NK-92 (cell line): ENCODE results near the gene CERK.

Experiments
- DNase-seq: peaks from one replicate; lab custom pipeline; 2025; ENCODE audit not compliant: unreplicated experiment; lab: John Stamatoyannopoulos, UW

CERK gene

GRCh38 chr22:46664301-46664855 is 73.7 kb downstream of the CERK start:
- DNase-seq, result no peak

- DNase-seq, result no peak
These were observed 74.5 kb downstream of the CERK start for GRCh38 chr22:46663436-46664100.

- no peak for DNase-seq
These were observed 75.1 kb downstream of the CERK start for GRCh38 chr22:46663001-46663400.

- no peak for DNase-seq
These were observed 75.8 kb downstream of the CERK start for GRCh38 chr22:46662226-46662625.

GRCh38 chr22:46661221-46661851 is 76.7 kb downstream of the CERK start:
- DNase-seq, result no peak

GRCh38 chr22:46660604-46661201 is 77.3 kb downstream of the CERK start:
- no peak for DNase-seq

GRCh38 chr22:46659791-46660186 is 78.3 kb downstream of the CERK start:
- DNase-seq, result no peak

- no peak for DNase-seq
These were observed 78.8 kb downstream of the CERK start for GRCh38 chr22:46659059-46659790.

- no peak for DNase-seq
These were observed 79.8 kb downstream of the CERK start for GRCh38 chr22:46657996-46658947.

- DNase-seq, result no peak
These were observed 80.4 kb downstream of the CERK start for GRCh38 chr22:46657655-46657953.

- no peak for DNase-seq
These were observed 81.0 kb downstream of the CERK start for GRCh38 chr22:46656856-46657654.

GRCh38 chr22:46655861-46656608 is 82.0 kb downstream of the CERK start:
- DNase-seq, result no peak

GRCh38 chr22:46654927-46655595 is 83.0 kb downstream of the CERK start:
- DNase-seq, result no peak

GRCh38 chr22:46654426-46654825 is 83.6 kb downstream of the CERK start:
- no peak for DNase-seq

GRCh38 chr22:46653596-46653995 is 84.5 kb downstream of the CERK start:
- no peak for DNase-seq

GRCh38 chr22:46652847-46653331 is 85.2 kb downstream of the CERK start:
- no peak for DNase-seq

- DNase-seq, result no peak
These were observed 85.8 kb downstream of the CERK start for GRCh38 chr22:46652081-46652846.

GRCh38 chr22:46651316-46651715 is 86.7 kb downstream of the CERK start:
- no peak for DNase-seq
